ENCODE results near the gene FBXO44.
A peak's percentile ranks its signal among the peaks of the same experiment; 100 is the strongest.

The FBXO44 gene

DNA sequence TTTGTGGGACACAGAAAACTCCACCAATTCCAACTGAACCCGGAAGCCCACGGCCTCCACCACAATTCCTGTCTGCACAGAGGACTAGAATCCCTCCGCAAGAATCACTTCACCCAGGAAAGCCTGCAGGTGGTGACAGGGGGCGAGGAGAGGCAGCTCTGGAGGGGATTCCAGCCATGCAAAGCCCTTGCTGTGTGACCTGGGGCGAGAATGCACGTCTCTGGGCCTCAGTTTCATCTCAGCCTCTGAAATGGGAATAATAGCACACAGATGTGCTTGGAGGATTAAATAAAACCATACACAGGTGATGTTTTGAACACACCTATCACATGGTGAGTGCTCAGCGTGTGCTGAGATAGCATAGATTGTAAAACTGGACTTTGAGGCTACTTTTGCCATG is 14.6 kb upstream of the FBXO44 start:
- DNase-seq: no peak

DNA sequence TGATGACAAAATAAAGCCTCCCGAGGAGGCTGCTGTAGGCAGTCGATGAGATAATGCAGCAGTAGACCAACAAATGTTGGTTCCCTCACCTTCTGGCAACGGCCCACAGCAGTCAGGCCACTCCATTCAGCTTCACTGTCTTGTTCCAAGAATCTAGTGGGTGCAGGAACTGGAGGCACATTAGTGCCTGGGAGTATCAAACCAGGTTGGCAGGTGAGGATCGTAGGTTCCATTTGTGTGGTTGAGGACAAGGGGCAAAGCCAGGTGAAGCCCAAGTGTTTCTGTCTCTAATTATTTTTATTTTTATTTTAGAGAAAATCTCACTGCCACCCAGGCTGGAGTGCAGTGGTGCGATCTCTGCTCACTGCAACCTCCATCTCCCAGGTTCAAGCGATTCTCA is 13.7 kb upstream of the FBXO44 start:
- DNase-seq: no peak

DNA sequence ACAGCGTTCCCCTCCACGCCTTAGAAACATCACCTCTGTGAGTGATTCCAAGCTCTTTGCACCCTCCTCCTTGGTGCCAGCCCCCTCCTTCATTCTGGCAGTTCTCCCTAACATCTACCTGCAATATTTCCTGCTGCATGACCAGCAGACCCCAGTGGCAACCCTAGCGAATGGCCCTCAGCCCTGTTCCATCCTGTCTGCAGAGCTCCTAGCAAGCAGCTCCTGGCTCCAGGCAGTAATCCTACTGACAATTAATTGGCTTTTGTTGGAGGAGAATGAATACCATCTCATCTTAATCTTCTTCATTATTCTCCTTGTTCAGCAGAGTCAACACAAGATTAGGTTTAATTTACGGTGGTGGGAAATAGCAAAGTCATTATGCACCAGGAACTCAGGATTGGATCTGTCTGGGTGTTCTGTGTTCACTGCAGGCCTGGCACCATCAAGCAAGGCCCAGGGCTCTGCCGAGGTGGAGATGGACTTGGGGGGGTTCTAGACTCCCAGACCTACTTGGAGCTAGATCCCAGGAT is 12.8 kb upstream of the FBXO44 start:
- no peak for DNase-seq

DNA sequence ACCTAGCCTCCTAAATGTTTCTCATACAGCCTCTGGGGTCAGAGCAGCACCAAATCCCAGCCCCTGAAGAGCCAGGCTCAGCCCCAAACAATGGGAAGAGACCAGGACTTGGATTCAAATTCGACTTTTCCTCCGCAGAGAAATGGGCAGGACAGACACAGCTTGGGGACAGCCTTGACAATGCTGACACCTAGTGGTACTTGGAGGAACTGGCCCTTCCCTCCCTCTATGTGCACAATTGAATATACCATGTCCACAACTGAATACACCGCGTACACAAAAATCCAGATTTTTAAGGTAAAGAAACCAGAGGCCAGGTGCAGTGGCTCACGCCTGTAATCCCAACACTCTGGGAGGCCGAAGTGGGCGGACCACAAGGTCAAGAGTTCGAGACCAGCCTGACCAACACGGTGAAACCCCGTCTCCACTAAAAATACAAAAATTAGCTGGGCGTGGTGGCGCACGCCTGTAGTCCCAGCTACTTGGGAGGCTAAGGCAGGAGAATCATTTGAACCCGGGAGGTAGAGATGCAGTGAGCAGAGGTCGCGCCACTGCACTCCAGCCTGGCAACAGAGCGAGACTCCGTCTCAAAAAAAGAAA is 12.2 kb upstream of the FBXO44 start:
- peak; percentile 62 to 79 (median 78) for DNase-seq

DNA sequence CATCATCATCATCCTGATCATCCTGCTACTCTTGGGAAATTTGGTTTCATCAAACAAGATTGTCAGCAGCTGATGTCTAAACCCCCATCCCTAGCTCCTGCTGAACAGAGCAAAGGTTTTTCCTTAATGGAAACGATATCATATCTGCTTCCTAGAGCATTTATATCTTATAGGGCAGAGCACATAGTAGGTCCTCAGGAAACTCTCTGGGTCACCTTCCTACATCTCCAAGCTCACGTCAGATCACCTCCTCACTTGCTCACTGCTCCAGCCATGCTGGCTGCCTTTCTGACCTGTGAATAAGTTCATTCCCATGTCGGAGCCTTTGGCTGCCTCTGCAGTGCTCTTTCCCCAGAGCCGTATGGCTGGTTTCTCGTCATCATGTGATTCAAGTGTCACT is 10.9 kb upstream of the FBXO44 start:
- DNase-seq: no peak

DNA sequence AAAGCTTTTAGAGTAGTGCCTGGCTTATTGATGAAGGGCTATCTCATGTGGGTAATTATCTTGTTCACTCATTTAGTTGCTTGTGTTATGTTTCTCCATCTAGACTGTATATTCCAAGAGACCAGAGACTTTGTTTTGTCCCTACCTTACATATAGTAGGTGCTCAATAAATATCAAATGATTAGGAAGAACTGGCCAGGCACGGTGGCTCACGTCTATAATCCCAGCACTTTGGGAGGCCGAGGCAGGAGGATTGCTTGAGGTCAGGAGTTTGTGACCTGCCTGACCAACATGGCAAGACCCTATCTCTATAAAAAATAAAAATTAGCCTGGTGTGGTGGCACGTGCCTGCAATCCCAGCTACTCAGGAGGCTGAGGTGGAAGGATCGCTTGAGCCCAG is 9.4 kb upstream of the FBXO44 start:
- DNase-seq: no peak

DNA sequence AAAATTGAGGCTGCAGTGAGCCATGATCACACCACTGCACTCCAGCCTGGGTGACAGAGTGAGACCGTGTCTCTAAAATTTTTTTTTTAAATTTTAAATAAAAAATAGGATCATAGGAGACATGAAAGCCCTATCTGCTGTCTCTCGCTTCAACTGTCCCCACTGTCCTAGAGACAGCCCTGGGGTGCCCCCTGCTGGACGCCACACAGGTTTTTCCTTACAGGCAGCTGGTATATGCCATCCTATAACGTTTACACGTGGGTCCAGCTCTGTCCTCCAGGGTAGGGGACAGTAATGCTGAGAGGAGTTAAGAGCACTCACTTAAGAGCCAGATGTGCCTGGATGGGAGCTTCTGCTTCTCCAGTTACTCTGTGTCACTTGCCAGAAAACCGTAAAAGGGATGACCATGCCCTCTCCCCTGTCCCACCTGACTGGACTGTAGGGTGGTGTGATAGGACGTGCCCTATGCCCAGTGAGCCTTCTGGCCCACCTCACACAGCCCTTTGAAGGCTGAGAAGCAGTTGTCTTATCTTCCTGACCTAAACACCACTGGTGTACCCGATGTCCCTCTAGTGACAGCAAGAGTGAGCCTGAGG is 8.9 kb upstream of the FBXO44 start:
- DNase-seq: peak; percentile 81 to 95 (median 90)

DNA sequence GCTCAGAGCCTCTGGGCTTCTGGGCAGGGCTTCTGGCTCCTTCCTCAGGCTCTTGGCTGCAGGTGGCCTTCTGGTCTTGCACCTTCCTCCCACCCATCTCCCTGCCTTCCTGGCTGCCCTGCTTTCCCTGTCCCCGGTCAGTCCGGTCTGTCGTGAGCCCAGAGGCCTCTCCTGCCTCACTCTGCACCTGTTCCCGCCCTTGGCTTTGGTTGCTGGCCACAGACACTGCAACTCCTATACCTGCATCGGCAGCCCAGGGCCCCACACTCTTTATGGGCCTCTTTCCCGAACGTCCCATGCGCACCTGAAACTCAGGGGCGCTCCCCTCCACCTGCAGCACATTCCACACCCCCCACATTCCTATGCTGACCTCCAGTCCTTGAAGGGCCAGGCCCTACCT is 8.4 kb upstream of the FBXO44 start:
- DNase-seq: no peak

DNA sequence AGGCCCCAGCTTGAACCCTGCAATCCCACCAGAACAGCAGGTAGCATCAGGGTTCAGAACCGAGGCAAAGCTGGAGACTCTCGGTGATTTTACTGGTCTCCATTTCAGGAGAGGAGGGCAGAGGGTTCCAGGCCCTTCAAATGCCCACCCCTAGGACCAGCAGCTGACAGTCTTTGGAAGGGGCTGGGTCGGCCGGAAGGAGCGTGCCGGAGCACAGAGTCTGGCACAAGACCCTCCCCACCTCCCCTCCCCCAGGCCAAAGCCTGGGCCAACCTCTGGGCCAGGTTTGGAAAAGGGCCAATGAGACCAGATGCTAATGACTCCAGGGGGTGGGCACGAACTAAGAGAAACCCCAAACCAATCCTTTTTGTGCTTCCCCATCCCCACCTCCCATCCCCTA is 7.3 kb upstream of the FBXO44 start:
- no peak for DNase-seq

DNA sequence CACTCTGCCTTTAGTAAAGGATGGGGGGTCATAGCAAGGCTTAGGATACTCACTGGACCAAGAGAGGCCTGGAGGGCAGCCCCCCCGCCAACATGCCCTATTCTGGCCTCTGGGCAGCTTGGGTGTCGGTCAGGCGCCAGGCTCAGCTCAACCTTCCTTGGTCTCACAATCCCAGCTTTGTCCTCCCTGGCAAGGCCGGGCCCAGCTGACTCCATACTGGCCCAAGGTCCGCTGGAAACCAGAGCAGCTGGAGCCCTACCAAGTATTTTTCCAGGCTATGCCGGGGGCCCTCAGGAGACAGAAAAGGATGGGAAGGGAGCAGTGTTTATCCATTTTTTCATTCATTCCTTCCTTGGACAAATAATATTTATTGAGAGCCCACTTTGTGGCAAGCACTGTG is 6.6 kb upstream of the FBXO44 start:
- DNase-seq: no peak

DNA sequence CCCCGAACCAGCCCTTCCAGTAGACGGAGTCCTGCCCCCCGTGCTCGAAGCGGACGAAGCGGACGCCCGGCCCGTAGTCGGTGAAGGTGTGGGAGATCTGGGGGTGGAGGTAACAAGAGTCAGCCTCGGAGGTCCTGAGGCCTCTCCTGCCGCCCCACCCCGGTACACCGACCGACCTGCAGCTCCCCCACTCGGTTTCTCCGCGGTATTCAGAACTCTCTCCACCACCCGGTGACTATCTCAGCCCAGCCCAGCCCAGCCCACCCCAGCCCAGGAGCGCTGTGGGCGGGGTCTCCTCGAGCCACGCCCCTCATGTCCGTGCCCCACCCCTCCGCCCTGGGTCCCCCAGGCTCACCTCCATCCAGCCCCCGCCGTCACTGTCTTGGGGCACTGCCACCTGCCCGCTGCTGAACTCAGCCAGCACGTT is 5.9 kb upstream of the FBXO44 start:
- peak in 1 of 3 donors; percentile 54 for DNase-seq

DNA sequence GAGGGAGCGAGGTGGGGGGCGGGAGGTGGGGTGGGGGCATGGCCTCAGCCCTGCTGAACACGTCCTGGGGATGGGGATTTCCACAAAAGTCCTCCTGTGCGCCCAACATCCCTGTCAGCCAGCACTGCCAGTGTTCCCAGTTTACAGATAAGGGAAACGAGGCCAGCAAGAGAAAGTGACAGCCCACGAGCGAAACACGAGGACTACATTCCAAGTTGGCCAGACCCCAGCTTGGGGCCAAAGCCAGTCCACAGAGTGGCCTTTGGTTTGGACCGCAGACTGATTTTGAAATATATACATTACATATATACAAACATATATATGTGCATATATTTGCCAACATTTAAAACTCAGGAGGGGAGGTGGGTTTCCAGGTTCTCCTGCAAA is 5.4 kb upstream of the FBXO44 start:
- no peak for DNase-seq

DNA sequence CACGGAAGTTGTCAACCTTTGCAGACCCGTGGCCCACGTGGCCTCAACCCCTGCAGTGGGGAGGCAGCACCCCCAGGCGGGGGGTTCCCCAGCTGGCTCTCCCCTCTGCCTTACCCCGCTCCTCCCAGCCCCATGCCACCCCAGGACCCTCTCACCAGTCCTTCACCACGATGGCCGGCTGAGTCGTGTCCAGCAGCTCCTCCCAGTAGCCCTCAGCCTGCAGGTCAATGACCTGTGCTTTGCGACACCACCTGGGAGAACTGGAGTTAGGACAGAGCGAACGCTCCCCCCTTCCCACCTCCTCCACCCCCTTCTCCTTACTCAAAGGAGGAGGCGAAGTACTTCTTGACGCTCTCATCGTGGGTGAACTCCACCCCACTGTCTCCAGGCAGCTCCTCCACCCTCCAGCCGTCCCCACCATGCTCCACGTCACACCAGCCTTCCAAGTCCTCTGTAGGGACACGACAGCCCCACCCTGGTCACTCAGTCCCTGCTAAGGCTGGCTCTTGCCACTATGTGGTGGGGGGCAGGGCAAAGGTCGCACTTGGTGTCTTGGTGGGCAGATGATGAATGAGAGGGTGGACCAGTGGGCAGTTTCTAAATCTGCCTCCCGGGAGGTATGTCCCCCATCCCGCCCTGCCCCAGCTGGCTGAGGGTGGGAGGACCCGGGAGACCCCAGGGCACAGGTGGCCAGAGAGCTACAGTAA is 4.9 kb upstream of the FBXO44 start:
- no peak for DNase-seq

DNA sequence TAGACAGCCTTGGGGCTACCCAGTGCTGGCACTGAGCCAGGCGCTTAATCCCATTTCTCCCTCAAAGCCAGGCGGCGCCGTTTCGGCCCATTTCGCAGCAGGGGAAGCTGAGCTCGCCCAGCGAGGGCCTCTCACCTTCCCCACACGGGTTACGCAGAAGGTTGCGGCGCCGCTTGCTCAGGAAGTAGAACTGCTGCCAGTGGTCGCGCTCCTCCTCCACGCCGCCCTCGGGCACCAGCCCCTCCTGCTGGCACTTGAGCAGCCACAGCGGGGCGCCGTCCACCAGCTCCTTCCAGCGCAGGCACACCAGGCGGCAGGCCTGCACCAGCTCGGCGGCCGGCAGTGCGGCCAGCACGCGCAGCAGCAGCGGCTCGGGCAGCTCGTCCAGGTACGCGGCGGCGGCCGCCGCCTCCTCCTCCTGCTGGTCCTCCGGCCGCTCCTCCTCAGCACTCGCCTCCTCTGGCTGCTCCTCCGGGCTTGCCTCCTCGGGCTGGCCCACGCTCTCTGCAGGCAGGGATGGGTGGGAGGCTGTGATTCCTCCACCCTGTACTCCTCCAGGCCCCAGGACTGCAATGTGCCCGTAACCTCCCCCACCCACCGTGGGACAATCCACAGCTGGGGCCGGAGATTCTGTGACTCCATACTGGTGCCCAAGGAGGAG is 4.2 kb upstream of the FBXO44 start:
- peak; percentile 79 to 91 (median 84) for DNase-seq

DNA sequence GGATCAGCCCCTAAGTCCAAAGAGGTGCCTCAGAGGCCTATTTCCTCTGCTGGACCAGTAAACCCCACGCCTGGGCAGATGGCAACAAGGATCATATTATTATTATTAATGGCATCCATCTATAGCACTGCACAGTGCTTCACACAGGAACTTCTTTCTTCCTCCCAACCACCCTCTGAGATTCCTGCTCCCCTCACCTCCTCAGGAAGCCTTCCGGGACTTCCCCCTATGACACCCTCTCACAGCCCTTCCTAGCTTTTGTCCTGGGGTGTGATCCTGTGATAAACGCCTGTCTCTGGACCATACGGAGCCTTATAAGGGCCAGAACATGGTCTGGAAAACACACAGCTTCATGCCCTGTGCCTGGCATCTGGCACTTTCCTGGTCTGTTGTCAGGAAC is 3.7 kb upstream of the FBXO44 start:
- DNase-seq: no peak

DNA sequence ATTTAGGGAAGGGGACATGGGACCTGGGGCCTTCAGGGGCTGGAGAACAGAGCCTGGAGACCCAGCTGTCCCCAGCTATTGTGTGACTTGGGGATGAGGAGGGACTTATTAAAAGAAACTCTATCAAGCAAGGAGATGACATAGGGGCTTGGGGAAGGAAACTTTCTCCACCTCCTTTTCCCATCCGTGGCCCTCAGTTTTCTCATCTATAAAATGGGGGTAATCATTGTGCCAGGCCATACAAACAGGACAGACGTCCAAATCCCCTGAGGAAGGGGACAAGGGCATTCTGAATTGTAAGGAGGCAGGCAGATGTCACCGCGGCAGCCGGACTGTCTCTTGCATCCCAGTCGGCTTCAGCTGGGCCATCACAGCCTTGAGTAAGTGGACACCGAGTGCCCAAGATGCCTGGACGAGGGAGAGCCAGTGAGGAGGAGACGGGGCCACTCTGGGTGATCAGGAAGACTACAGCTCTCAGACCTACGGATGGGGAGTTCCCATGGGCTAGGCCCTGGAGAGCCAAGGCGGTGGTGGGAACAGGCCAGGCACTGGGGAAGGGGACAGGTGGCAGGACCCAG is 2.4 kb upstream of the FBXO44 start:
- no peak for DNase-seq

DNA sequence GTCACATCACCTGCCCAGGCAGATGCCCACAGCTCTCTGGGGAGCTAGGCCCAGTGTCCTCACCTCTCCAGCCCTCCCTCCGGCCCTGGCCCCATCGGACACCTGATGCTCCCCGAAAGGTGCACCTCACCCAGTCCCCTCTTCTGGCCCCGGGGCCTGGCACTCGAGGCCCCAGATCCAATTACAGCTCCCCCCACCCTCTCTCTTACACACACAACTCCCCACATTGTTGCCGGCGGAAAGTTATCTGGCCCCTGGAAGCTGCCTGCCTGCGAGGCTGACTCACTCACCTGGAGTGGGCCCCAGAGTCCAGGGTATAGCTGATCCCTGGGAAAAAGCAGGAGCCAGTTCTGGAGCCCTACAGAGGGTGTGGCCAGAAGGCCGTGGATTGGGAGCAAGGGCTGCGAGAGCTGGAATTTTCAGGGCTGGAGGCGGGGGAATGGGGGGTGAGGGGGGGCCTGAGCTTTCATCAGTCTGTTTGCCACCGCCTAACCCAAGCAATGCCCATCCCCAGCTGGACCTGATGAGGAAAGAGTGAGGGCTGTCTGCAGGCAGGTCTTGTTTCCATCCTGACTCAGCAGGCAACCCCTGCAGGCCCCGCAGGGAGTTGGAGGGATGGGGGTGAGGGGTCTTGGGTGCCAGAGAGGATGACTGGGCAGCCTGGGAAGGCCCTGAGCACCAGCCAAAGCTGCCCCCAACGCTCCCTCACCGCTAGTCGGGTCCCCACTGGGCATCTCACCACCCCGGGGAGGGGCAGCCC is 1.4 kb upstream of the FBXO44 start:
- no peak for DNase-seq

DNA sequence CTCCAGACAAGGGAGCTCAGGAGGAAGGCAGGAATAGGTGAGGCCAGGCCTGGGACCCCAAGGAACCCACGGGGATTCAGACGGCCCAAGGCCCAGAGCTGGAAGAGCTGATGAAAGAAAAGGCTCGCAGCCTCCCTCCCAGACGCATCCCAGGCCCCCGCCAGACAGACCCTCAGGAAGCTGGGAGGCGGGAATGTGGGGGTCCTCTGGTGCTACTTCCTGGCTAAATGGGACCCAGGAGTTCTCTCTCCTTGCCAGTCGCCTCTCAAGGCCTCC is 878 bp upstream of the FBXO44 start:
- no peak for DNase-seq

DNA sequence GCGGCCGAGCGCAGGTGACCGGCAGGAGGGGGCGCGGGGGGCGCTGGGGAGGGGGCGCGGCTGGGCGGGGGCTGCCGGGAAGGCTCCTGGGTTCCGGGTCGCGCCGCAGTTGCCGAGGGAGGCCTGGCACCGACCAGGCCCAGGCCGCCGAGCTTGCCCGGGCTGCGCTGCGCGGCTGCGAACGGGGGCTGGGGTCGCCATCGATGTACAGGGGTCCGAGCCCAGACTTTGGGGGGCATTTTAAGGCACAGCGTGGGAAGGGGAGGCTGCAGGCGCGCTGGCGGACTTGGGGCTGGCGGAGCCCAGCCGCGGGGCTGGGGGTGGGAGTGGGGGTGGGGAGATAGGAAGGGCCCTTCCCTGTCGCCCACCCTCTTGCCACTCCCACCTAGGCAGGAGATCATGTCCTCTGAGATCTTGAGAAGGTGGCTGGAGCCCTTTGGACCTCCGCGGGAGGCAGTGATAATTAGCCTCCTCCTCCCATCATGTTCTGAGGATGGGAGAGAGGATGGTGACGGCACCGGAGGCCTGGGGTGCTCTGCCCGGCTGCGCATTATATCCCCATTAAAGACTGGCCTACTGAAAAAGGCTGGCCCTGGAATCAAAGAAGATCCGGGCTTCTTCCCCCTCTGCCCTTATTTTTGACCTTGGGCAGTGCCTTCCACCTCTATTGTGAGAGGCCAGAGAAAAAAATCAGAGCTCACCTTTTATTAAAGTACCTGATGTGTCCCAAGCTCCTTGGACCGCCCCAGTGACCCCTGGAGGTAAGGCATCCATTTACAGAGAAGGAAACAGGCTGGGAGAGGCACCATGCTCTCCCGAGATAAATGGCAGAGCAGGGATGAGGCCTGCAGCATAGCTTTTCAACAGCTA is 497 bp downstream of the FBXO44 start:
- DNase-seq: no peak

DNA sequence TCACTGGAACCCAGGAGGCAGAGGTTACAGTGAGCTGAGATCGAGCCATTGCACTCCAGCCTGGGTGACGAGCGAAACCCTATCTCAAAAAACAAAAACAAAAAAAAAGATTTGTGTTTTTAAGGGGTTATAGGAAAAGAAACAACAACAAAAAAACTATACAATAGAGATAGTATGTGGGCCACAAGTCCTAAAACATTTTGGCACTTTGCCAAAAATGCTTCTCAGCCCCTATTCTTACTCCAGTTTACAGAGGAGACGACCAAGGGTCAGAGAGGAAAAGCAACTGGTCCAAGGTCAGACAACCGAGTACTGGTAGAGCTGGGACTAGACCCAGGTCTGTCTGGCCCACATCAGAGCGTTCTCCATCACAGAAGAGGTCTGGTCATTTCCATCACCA is 3.0 kb downstream of the FBXO44 start:
- no peak for DNase-seq

DNA sequence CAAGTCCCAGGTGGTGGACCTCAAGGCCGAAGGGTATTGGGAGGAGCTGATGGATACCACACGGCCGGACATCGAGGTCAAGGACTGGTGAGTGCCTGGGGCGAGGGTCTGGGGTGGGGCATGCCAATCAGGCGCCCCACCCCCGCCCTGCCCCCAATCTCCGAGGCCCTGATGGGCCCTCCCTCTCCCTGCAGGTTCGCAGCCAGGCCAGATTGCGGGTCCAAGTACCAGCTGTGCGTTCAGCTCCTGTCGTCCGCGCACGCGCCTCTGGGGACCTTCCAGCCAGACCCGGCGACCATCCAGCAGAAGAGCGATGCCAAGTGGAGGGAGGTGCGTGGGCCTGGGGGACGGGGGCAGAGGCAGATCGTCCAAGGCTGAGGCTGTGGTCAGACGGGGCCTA is 3.9 kb downstream of the FBXO44 start:
- DNase-seq: no peak

DNA sequence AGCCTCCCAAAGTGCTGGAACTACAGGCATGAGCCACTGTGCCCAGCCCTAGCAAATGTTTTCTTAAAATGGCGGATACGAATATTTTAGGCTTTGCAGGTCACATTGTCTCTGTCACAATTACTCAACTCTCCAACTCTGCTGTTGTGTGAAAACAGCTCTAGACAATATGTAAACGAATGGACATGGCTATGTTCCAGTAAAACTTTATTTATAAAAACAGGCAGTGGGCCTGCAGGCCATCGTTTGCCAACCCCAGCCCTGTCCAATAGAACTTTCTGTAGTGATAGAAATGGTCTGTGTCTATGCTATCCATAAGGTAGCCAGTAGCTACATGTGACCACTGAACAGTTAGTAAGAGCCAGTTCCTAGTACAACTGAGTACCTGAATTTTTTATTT is 5.1 kb downstream of the FBXO44 start:
- DNase-seq: no peak

Measured in suppressor macrophage treated with lipopolysaccharide for 1 hour (primary cell).